Activated B cell treated with CpG ODN at 0.5 μM for 24 hours (primary cell): ENCODE measurements around the gene CUEDC1. TPM values are rescaled to one million over a fixed set of nuclear protein-coding genes. Genes with fewer than 3 reads are reported as not detected.

Experiments
- ATAC-seq: fragments of 200-7000 bp; cut with Tn5 transposase; one replicate; pipeline ENCODE4 v1.10.0; 2021; ENCODE audit warnings: low read depth, mild to moderate bottlenecking, moderate library complexity
- CTCF ChIA-PET: fragments of 350-600 bp; sonication (Branson Sonifier 250); formaldehyde crosslinking; loops from one replicate; lab custom pipeline; 2021; ENCODE audit warnings: antibody characterized with exemption; lab: Charles Lee
- POLR2A ChIA-PET: fragments of 350-600 bp; sonication (Branson Sonifier 250); formaldehyde crosslinking; loops from one replicate; lab custom pipeline; 2021; ENCODE audit warnings: antibody characterized with exemption; lab: Charles Lee
- DNase-seq: peaks from one replicate; pipeline ENCODE4 v3.0.0; 2022
- H3K27ac Mint-ChIP-seq: one replicate; pipeline ENCODE4 v1.8.0; 2020; ENCODE audit warnings: mixed read lengths
- H3K27me3 Mint-ChIP-seq: one replicate; pipeline ENCODE4 v1.8.0; 2021; ENCODE audit warnings: mixed read lengths
- H3K36me3 Mint-ChIP-seq: one replicate; pipeline ENCODE4 v1.8.0; 2021; ENCODE audit warnings: low read depth, mixed read lengths
- H3K4me1 Mint-ChIP-seq: one replicate; pipeline ENCODE4 v1.8.0; 2021; ENCODE audit warnings: mixed read lengths
- H3K4me3 Mint-ChIP-seq: one replicate; pipeline ENCODE4 v1.8.0; 2020; ENCODE audit warnings: mild to moderate bottlenecking, mixed read lengths
- H3K9me3 Mint-ChIP-seq: one replicate; pipeline ENCODE4 v1.8.0; 2020; ENCODE audit warnings: mixed read lengths
- intact Hi-C: fragments of 100-400 bp; cut with micrococcal nuclease; formaldehyde crosslinking; loops from one replicate; pipeline ENCODE4 v1.15.1; 2024
- total RNA-seq: library from RNA; stranded (reverse); gene quantifications from 2 replicates; pipeline ENCODE4 v1.2.3, GENCODE V29; 2022
- TF ChIP-seq, protein P1 (sequence below): fragments of 200-600 bp; IDR thresholded peaks from one replicate; pipeline ENCODE4 v1.8.0; 2022; ENCODE audit warnings: antibody characterized with exemption, mild to moderate bottlenecking

Gene CUEDC1
- total RNA-seq, 1 donor from 2014 or later = not detected

DNA sequence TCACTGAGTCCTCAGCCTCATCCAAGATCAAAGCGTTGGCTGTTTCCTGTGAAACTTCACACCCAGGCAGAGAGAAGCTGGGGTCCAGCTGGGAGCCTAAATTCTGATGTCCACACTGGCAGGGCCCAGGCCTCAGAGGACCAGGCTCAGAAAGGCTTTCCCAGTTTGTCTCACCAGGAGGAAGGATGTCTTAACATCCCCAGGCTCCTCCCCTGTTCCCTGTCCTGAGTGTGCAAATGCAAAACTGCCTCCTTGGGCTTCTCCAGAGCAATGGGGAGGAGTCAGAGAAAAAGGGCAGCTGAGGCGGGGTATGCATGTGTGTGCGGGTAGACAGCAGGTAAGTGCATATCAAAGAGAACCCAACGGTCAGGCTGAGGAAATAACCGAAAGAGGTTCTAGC lies 45.7 kb downstream of the CUEDC1 start:
- no peak overlapping the region for H3K4me3 Mint-ChIP-seq
- no peak for DNase-seq
- peaks cover 45% of the 10 kb centered on the region for H3K27me3 Mint-ChIP-seq
- H3K4me1 Mint-ChIP-seq = peaks cover 8% of the 10 kb centered on the region
- TF ChIP-seq, protein P1, sequence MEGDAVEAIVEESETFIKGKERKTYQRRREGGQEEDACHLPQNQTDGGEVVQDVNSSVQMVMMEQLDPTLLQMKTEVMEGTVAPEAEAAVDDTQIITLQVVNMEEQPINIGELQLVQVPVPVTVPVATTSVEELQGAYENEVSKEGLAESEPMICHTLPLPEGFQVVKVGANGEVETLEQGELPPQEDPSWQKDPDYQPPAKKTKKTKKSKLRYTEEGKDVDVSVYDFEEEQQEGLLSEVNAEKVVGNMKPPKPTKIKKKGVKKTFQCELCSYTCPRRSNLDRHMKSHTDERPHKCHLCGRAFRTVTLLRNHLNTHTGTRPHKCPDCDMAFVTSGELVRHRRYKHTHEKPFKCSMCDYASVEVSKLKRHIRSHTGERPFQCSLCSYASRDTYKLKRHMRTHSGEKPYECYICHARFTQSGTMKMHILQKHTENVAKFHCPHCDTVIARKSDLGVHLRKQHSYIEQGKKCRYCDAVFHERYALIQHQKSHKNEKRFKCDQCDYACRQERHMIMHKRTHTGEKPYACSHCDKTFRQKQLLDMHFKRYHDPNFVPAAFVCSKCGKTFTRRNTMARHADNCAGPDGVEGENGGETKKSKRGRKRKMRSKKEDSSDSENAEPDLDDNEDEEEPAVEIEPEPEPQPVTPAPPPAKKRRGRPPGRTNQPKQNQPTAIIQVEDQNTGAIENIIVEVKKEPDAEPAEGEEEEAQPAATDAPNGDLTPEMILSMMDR = no peak
- ATAC-seq = no peak
- H3K36me3 Mint-ChIP-seq = no peaks in the 10 kb centered on the region
- intact Hi-C loops = no loop called here
- POLR2A ChIA-PET = no interaction called here
- CTCF ChIA-PET = no interaction called here
- no peaks in the 10 kb centered on the region for H3K9me3 Mint-ChIP-seq
- H3K27ac Mint-ChIP-seq = no peak overlapping the region

DNA sequence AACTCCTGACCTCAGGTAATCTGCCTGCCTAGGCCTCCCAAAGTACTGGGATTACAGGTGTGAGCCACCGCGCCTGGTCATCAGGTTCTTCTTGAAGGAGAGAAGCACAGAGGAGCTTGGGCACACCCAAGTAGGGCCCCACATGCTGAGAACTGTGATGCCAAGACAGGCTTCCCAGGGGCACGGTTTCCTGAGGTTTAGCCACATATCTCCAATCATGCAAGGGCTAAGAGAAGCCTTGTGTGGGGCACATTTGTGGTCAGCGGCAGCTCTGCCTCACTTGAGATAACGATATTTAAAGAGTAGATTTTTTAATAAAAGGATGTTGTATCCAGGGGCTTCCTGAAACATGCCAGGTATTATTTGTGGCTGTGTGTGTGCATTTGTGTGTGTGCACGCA lies 46.9 kb downstream of the CUEDC1 start:
- Mint-ChIP-seq H3K36me3 (no peaks in the 10 kb centered on the region), H3K27me3 (peaks cover 35% of the 10 kb centered on the region), H3K4me1 (peaks cover 16% of the 10 kb centered on the region), H3K27ac (no peak overlapping the region), H3K9me3 (no peaks in the 10 kb centered on the region), H3K4me3 (no peak overlapping the region)
- ChIA-PET POLR2A (no interaction called here), CTCF (no interaction called here)
- no peak for DNase-seq
- no peak for ATAC-seq
- intact Hi-C loops = no loop called here
- TF ChIP-seq, protein P1 = no peak

DNA sequence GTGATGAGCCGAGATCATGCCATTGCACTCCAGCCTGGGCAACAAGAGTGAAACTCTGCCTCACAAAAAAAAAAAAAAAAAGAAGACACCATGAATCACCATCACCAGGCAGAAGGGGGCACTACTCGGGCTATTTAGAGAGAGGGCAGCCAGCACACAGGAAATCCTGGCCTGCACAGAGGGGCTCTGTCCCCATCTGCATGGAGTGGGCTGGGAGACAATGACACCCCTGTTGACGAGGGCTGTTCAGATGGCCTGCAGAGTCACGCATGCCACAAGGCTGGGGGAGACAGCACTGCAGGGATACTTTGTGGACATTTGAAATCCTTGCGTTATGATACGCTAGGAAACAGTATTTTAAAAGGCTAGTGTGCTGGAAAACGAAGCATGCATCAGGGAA lies 48.3 kb downstream of the CUEDC1 start:
- CTCF ChIA-PET = no interaction called here
- H3K27ac Mint-ChIP-seq = no peak overlapping the region
- intact Hi-C loops = no loop called here
- H3K36me3 Mint-ChIP-seq = no peaks in the 10 kb centered on the region
- no peak for DNase-seq
- no peaks in the 10 kb centered on the region for H3K9me3 Mint-ChIP-seq
- no peak for ATAC-seq
- H3K4me1 Mint-ChIP-seq = peaks cover 30% of the 10 kb centered on the region
- POLR2A ChIA-PET = no interaction called here
- TF ChIP-seq, protein P1 = no peak
- H3K4me3 Mint-ChIP-seq = no peak overlapping the region
- peaks cover 33% of the 10 kb centered on the region for H3K27me3 Mint-ChIP-seq

DNA sequence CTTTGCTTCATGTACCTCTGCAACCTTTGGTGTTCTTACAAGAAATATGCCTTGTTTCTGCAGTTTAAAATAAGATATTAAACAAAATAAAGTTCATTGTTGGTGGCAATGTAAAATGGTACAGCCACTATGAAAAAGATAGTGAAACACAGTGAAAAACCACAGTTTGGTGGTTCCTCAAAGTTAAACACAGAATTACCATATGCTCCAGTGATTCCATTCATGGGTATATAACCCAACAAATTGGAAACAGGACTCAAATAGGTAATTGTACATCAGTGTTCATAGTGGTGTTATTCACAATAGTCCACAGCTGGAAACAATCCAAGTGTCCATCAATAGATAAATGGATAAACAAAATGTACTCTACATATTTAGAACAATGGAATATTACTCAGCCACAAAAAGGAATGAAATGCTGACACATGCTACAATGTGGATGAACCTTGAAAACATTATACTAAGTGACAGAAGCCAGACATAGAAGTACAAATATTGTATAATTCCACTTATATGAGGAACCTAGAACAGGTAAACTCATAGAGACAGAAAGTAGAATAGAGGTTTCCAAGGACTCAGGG lies 49.2 kb downstream of the CUEDC1 start:
- H3K36me3 Mint-ChIP-seq = no peaks in the 10 kb centered on the region
- H3K27me3 Mint-ChIP-seq = peaks cover 31% of the 10 kb centered on the region
- DNase-seq = no peak
- intact Hi-C loops = no loop called here
- no peak for ATAC-seq
- CTCF ChIA-PET = interaction anchor here (0.6 to 2.6 kb wide), 2 partner anchors 13 to 94 kb away, joined by 3 to 10 read pairs; no protein-coding TSS in a partner anchor
- no peak overlapping the region for H3K4me3 Mint-ChIP-seq
- no peak overlapping the region for H3K27ac Mint-ChIP-seq
- POLR2A ChIA-PET = no interaction called here
- H3K9me3 Mint-ChIP-seq = no peaks in the 10 kb centered on the region
- peaks cover 33% of the 10 kb centered on the region for H3K4me1 Mint-ChIP-seq
- TF ChIP-seq, protein P1 = no peak

DNA sequence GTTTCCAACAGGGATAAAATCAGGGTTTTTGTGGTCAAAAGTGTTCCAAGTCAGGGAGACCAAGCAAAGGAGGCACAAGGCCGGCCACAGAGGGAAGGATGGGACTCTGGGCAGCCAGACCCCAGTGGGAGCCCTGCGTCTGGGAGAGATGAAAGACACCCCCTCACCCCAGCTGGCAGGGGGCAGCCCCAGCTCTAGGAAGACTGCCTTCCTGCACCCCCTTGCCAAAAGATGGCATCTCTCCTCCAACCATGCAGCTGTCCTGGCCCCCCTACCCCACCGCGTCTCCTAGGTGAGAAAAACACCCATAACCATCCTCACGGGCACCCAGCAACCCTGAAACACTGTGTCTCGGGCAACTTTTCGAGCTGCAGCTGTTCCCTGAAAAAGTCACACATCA lies 51.3 kb downstream of the CUEDC1 start:
- DNase-seq (no peak), ATAC-seq (no peak)
- intact Hi-C loops = loop anchor here (5.0 kb wide), 2 partner anchors 33 to 37 kb away; no protein-coding TSS in a partner anchor
- Mint-ChIP-seq H3K36me3 (no peaks in the 10 kb centered on the region), H3K27ac (no peak overlapping the region), H3K4me1 (peaks cover 33% of the 10 kb centered on the region), H3K4me3 (no peak overlapping the region), H3K27me3 (peaks cover 17% of the 10 kb centered on the region), H3K9me3 (no peaks in the 10 kb centered on the region)
- CTCF ChIA-PET = interaction anchor here (1.1 to 2.6 kb wide), 2 partner anchors 11 to 96 kb away, joined by 3 to 10 read pairs; no protein-coding TSS in a partner anchor
- TF ChIP-seq, protein P1 = no peak
- POLR2A ChIA-PET = interaction anchor here (0.7 kb wide), 1 partner anchor 39 kb away, joined by 4 read pairs; no protein-coding TSS in a partner anchor
